SK-N-SH treated with all-trans-retinoic acid at 6 μM for 48 hours (cell line): ENCODE data around the gene GLOD4.
"Not testable (repeated sequence)": the region's sequence is repeated elsewhere in the genome, so short reads cannot be mapped to it uniquely, and the experiment has no call there.

Experiments
- CSDC2 ChIP-seq: fragments of 250-450 bp; sonication (Bioruptor Pico); IDR thresholded peaks from 2 replicates; pipeline ENCODE4 v1.5.0; 2020; ENCODE audit warnings: mild to moderate bottlenecking, moderate library complexity
- OSR1 ChIP-seq: fragments of 250-450 bp; sonication (Bioruptor Pico); IDR thresholded peaks from 2 replicates; pipeline ENCODE4 v1.8.0; 2022; ENCODE audit warnings: moderate library complexity, mild to moderate bottlenecking, inconsistent platforms
- ZC3H10 ChIP-seq: fragments of 250-450 bp; sonication (Bioruptor Pico); IDR thresholded peaks from 2 replicates; pipeline ENCODE4 v1.5.1; 2021; ENCODE audit warnings: mild to moderate bottlenecking, moderate library complexity
- ZFP30 ChIP-seq: fragments of 450-650 bp; formaldehyde crosslinking; IDR thresholded peaks from 2 replicates; pipeline ENCODE4 v1.5.0; 2022; ENCODE audit warnings: mild to moderate bottlenecking, moderate library complexity
- TF ChIP-seq, protein P1 (sequence below): fragments of 250-450 bp; sonication (Bioruptor Pico); IDR thresholded peaks from 2 replicates; pipeline ENCODE4 v1.8.0; 2020; ENCODE audit warnings: mild to moderate bottlenecking, moderate library complexity, borderline replicate concordance

DNA sequence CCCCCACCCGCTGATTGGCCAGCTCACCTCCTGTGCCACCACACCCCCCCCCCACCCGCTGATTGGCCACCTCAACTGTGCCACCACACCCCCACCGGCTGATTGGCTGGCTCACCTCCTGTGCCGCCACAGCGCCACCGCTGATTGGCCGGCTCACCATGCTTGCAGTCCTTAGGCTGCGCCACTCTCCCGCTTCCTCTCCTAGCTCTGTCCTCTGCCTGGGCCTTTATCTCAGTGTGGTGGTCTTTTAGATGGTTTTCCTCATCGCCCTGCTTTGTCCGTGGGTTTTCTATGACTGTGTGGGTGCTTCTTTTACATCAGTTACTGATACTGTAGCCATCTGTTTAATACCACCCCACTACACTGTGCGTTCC, 8.8 kb upstream of the GLOD4 start:
- TF ChIP-seq CSDC2; OSR1 (CRISPR knock-in tag); ZC3H10 (CRISPR knock-in tag); ZFP30: not testable (repeated sequence)
- TF ChIP-seq, protein P1, sequence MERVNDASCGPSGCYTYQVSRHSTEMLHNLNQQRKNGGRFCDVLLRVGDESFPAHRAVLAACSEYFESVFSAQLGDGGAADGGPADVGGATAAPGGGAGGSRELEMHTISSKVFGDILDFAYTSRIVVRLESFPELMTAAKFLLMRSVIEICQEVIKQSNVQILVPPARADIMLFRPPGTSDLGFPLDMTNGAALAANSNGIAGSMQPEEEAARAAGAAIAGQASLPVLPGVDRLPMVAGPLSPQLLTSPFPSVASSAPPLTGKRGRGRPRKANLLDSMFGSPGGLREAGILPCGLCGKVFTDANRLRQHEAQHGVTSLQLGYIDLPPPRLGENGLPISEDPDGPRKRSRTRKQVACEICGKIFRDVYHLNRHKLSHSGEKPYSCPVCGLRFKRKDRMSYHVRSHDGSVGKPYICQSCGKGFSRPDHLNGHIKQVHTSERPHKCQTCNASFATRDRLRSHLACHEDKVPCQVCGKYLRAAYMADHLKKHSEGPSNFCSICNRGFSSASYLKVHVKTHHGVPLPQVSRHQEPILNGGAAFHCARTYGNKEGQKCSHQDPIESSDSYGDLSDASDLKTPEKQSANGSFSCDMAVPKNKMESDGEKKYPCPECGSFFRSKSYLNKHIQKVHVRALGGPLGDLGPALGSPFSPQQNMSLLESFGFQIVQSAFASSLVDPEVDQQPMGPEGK (CRISPR knock-in tag): not testable (repeated sequence)
